ENCODE data around the gene MBD3. TPM values are rescaled to one million over a fixed set of nuclear protein-coding genes. Genes with fewer than 3 reads are reported as not detected.
"Not testable (repeated sequence)": the region's sequence is repeated elsewhere in the genome, so short reads cannot be mapped to it uniquely, and the experiment has no call there.

Gene MBD3
- total RNA-seq, 2 experiments from 2014 or later, result 67.7 to 71.4 TPM

DNA sequence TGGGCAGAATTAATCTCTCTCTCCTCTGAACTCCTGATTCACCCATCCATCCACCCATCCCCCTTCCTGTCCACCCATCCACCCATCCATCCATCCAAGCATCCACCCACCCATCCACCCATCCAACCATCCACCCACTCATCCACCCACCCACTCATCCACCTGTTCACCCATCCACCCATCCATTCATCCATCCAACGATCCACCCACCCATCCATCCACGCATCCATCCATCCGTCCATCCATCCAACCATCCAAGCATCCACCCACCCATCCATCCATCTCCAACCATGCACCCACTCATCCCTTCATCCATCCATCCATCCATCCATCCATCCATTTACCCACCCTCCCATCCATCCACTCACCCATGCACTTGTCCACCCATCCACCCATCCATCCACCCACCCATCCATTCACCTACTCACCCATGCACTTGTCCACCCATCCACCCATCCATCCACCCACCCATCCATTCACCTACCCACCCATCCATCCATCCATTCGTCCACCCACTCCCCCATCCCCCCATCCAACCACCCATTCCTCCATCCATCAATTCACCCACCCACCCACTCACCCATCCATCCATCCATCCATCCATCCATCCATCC lies 43.2 kb downstream of the MBD3 start:
- Mint-ChIP-seq H3K4me1 (ENCODE audit: low read depth) (peaks cover 4% of the 10 kb centered on the region), H3K27ac (no peak overlapping the region), H3K27me3 (peaks cover 22% of the 10 kb centered on the region), H3K36me3 (no peaks in the 10 kb centered on the region), H3K9me3 (no peaks in the 10 kb centered on the region), H3K4me3 (no peak overlapping the region)
- no peak for DNase-seq
- CTCF ChIA-PET, result no interaction called here
- intact Hi-C loops (cut with micrococcal nuclease), result loop anchor here (5.0 kb wide), 2 partner anchors 123 to 218 kb away; no protein-coding TSS in a partner anchor
- POLR2A ChIA-PET, result no interaction called here

DNA sequence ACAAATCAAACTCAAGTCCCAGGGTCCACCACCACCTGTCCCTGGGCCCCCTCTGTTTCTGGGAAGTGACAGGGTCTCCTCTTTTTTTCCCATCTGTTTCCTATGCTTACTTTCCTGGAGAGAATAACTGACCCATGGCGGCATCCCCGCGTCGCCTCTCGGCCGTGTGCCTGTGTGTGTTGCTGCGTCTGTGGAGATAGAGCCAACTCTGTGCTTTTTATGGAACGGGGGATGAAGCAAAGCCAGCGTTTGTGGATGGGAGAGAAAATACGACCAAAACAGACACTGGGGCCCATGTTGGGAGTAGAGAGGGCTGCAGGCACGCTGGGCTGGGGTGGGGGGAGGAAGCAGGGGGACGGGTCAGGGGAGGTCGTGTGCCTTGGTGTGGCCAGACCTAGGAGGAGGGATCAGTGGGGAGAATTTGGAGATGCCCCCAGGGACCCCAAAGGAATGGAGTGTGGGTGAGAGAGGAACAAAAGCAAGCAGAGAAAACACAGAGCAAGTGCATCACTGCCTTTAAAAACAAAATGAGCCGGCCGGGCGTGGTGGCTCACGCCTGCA lies 52.2 kb downstream of the MBD3 start:
- Mint-ChIP-seq H3K4me1 (ENCODE audit: low read depth) (no peaks in the 10 kb centered on the region), H3K27ac (no peak overlapping the region), H3K4me3 (no peak overlapping the region), H3K9me3 (no peaks in the 10 kb centered on the region), H3K36me3 (no peaks in the 10 kb centered on the region), H3K27me3 (peaks cover 24% of the 10 kb centered on the region)
- POLR2A ChIA-PET, result interaction anchor here (0.6 kb wide), 1 partner anchor 27 kb away, joined by 3 read pairs; no protein-coding TSS in a partner anchor
- DNase-seq, result no peak
- CTCF ChIA-PET, result no interaction called here
- intact Hi-C loops (cut with micrococcal nuclease), result no loop called here

DNA sequence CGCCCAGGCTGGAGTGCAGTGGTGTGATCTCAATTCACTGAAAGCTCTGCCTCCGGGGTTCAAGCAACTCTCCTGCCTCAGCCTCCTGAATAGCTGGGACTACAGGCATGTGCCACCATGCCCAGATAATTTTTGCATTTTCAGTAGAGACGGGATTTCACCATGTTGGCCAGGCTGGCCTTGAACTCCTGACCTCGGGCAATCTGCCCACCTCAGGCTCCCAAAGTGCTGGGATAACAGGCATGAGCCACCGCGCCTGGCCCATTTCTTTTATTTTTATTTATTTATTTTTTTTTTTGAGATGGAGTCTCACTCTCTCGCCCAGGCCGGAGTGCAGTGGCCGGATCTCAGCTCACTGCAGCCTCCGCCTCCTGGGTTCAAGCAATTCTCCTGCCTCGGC lies 52.9 kb downstream of the MBD3 start:
- H3K4me1 Mint-ChIP-seq (ENCODE audit: low read depth); CTCF ChIA-PET; H3K4me3 Mint-ChIP-seq; H3K36me3 Mint-ChIP-seq; DNase-seq; H3K9me3 Mint-ChIP-seq; H3K27ac Mint-ChIP-seq; intact Hi-C loops (cut with micrococcal nuclease); POLR2A ChIA-PET: not testable (repeated sequence)
- H3K27me3 Mint-ChIP-seq, result peaks cover 26% of the 10 kb centered on the region

DNA sequence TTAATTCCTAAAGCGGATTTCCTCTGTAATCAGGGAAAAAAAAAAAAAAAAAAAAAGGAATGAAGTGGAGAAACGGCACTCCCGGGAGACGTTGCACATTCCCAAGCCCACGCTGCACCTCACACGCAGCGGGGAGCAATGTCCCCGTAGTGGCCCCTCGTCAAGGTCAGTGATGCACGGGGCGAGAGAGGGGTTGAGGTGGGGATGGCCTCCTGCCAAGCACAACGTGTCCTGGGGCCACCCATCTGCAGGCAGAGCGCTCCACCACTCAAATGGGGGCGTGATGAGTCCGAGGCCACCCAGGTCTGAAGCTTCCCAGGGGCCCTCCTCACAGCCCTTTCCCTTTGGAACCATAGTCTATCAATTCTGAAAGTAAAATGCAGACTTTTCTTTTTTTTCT lies 53.7 kb downstream of the MBD3 start:
- CTCF ChIA-PET, result no interaction called here
- no peak overlapping the region for H3K4me3 Mint-ChIP-seq
- intact Hi-C loops (cut with micrococcal nuclease), result no loop called here
- no peak for DNase-seq
- POLR2A ChIA-PET, result no interaction called here
- H3K9me3 Mint-ChIP-seq, result no peaks in the 10 kb centered on the region
- no peaks in the 10 kb centered on the region for H3K36me3 Mint-ChIP-seq
- H3K4me1 Mint-ChIP-seq (ENCODE audit: low read depth), result no peaks in the 10 kb centered on the region
- H3K27me3 Mint-ChIP-seq, result peaks cover 25% of the 10 kb centered on the region
- H3K27ac Mint-ChIP-seq, result no peak overlapping the region

DNA sequence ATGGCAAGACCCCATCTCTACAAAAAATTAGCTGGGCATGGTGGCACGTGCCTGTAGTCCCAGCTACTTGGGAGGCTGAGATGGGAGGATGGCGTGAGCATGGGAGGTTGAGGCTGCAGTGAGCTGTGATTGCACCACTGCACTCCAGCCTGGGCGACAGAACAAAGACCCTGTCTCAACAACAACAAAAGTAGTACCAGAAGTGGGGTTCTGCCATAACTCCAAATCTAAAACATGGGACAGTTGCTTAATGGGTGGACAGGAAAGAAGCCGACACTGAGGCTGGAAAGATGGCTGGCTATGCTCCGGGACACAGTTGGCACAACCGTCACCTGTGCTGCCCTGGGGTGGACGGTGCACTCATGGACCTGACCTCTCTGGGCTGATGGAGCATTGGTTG lies 57.0 kb downstream of the MBD3 start:
- CTCF ChIA-PET; DNase-seq; intact Hi-C loops (cut with micrococcal nuclease); H3K4me1 Mint-ChIP-seq (ENCODE audit: low read depth); H3K9me3 Mint-ChIP-seq; H3K4me3 Mint-ChIP-seq; POLR2A ChIA-PET; H3K36me3 Mint-ChIP-seq; H3K27ac Mint-ChIP-seq: not testable (repeated sequence)
- peaks cover 19% of the 10 kb centered on the region for H3K27me3 Mint-ChIP-seq

DNA sequence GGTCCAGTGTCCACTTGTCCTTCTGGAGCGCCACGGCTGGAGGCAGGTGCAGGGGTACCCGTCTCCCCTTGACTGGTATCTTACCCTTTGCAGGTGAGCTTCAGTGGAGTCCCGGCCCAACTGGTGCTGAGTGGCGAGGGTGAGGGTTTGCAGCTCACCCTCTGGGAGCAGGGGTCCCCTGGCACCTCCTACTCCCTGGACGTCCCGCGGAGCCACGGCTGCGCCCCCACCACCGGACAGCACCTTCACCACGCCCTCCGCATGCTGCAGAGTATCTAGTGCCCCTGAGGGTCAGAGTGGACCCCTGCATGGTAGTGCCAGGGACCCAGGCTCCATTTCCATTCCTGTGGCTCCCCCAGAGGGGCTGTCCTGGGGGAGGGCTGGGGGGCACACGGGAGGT lies 57.7 kb downstream of the MBD3 start:
- H3K9me3 Mint-ChIP-seq, result no peaks in the 10 kb centered on the region
- no peak overlapping the region for H3K4me3 Mint-ChIP-seq
- DNase-seq, result no peak
- ChIA-PET POLR2A (no interaction called here), CTCF (no interaction called here)
- intact Hi-C loops (cut with micrococcal nuclease), result no loop called here
- H3K36me3 Mint-ChIP-seq, result no peaks in the 10 kb centered on the region
- H3K27me3 Mint-ChIP-seq, result peaks cover 16% of the 10 kb centered on the region
- no peak overlapping the region for H3K27ac Mint-ChIP-seq
- no peaks in the 10 kb centered on the region for H3K4me1 Mint-ChIP-seq (ENCODE audit: low read depth)

DNA sequence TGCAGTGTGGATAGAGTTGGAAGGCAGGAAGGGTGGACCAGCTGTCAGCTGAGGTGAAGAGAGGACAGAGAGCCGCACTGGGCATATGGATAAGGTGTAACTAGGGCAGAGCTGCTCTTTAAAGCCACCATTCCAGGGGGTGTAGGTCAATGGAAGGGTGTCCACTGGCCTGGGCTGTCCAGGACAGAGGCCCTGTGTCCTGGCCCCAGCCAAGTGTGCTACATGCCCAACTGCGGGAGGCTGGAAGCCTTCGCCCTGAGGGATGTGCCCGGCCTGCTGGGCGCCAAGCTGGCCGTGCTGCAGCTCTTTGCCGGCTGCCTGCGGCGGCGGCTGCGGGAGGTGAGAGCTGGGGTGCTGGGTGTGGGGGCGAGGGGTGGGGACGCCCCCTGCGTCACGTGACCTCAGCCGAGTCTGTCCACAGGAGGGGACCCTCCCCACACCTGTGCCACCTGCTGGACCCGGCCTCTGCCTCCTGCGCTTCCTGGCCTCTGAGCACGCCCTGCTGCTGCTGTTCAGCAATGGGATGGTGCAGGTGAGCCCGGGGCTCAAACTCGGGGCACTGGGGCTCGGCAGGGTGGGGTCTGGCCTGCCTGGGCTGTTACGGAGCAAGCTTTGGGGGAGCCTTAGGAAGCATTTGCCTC lies 59.0 kb downstream of the MBD3 start:
- DNase-seq, result no peak
- Mint-ChIP-seq H3K27me3 (peaks cover 17% of the 10 kb centered on the region), H3K9me3 (no peaks in the 10 kb centered on the region), H3K36me3 (no peaks in the 10 kb centered on the region), H3K4me3 (no peak overlapping the region), H3K27ac (no peak overlapping the region), H3K4me1 (ENCODE audit: low read depth) (no peaks in the 10 kb centered on the region)
- intact Hi-C loops (cut with micrococcal nuclease), result no loop called here
- CTCF ChIA-PET, result no interaction called here
- POLR2A ChIA-PET, result no interaction called here

DNA sequence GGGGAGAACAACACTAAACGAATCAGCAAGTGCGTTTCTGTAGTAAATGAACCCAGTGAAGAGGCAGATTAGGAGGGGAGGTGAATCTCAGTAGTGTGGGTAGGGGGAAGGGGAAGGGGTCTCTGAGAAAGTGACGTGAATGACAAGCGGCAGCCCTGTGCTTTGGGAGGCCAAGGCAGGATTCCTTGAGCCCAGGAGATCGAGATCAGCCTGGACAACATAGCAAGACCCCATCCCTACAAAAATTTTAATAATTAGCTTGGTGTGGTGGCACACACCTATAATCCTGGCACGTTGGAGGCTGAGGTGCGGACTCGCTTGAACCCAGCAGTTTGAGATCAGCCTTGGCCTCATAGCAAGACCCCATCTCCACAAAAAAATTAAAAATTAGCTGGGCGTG lies 60.7 kb downstream of the MBD3 start:
- H3K4me3 Mint-ChIP-seq, result no peak overlapping the region
- H3K27me3 Mint-ChIP-seq, result peaks cover 21% of the 10 kb centered on the region
- H3K4me1 Mint-ChIP-seq (ENCODE audit: low read depth), result no peaks in the 10 kb centered on the region
- H3K36me3 Mint-ChIP-seq, result no peaks in the 10 kb centered on the region
- POLR2A ChIA-PET, result no interaction called here
- H3K9me3 Mint-ChIP-seq, result no peaks in the 10 kb centered on the region
- no peak overlapping the region for H3K27ac Mint-ChIP-seq
- CTCF ChIA-PET, result no interaction called here
- intact Hi-C loops (cut with micrococcal nuclease), result no loop called here
- DNase-seq, result no peak

DNA sequence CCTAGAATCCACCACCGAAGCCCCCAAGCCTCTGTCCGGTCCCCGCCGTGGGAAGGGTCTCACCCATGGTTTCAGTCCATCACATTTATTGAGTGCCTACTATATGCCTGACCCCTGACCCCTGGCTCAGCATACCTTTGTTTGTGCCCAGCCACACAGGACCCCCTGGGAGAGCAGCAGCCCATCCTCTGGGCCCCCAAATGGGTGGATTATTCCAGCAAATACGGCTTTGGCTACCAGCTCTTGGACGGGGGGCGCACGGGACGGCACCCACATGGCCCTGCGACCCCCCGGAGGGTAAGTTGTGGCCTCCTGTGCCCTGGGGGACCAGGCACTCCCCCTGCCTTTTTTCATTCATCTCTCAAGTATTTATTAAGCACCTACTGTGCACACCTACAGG lies 61.1 kb downstream of the MBD3 start:
- ChIA-PET CTCF (no interaction called here), POLR2A (no interaction called here)
- H3K27ac Mint-ChIP-seq, result no peak overlapping the region
- H3K36me3 Mint-ChIP-seq, result no peaks in the 10 kb centered on the region
- H3K4me1 Mint-ChIP-seq (ENCODE audit: low read depth), result no peaks in the 10 kb centered on the region
- no peak overlapping the region for H3K4me3 Mint-ChIP-seq
- H3K9me3 Mint-ChIP-seq, result no peaks in the 10 kb centered on the region
- intact Hi-C loops (cut with micrococcal nuclease), result no loop called here
- H3K27me3 Mint-ChIP-seq, result peaks cover 22% of the 10 kb centered on the region
- DNase-seq, result no peak

DNA sequence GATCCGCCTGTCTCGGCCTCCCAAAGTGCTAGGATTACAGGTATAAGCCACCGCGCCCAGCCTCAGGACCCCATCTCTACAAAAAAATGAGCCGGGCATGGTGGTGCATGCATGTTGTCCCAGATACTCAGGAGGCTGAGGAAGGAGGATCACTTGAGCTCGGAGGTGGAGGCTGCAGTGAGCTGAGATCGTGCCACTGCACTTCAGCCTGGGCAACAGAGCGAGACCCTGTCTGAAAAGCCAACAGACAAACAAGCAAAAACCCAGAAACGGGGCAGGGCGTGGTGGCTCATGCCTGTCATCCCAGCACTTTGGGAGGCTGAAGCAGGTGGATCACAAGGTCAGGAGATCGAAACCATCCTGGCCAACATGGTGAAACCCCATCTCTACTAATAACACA lies 61.8 kb downstream of the MBD3 start:
- intact Hi-C loops (cut with micrococcal nuclease); POLR2A ChIA-PET; H3K9me3 Mint-ChIP-seq; H3K4me1 Mint-ChIP-seq (ENCODE audit: low read depth); H3K27ac Mint-ChIP-seq; H3K36me3 Mint-ChIP-seq; CTCF ChIA-PET; DNase-seq; H3K4me3 Mint-ChIP-seq: not testable (repeated sequence)
- H3K27me3 Mint-ChIP-seq, result peaks cover 28% of the 10 kb centered on the region

DNA sequence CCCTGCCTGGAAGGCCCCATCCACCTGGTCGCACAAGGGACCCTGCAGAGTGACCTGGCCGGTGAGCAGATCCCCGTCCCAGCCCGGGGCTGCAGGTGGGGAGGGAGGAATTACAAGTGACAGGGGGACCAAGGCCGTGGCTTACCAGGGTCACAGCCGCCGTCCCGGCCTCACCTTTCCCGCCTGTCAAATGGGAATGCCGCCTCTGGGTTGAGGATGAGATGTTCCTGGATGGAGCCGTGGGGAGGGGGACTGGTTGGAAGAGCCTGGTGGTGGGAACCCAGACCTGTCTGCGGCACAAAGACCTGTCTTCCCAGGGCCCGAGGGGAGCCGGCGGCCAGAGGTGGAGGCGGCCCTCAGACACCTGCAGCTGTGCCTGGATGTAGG lies 63.2 kb downstream of the MBD3 start:
- peaks cover 38% of the 10 kb centered on the region for H3K27me3 Mint-ChIP-seq
- CTCF ChIA-PET, result no interaction called here
- POLR2A ChIA-PET, result no interaction called here
- no peak overlapping the region for H3K4me3 Mint-ChIP-seq
- H3K36me3 Mint-ChIP-seq, result no peaks in the 10 kb centered on the region
- intact Hi-C loops (cut with micrococcal nuclease), result no loop called here
- H3K27ac Mint-ChIP-seq, result no peak overlapping the region
- H3K4me1 Mint-ChIP-seq (ENCODE audit: low read depth), result peaks cover 5% of the 10 kb centered on the region
- H3K9me3 Mint-ChIP-seq, result no peaks in the 10 kb centered on the region
- DNase-seq, result no peak

DNA sequence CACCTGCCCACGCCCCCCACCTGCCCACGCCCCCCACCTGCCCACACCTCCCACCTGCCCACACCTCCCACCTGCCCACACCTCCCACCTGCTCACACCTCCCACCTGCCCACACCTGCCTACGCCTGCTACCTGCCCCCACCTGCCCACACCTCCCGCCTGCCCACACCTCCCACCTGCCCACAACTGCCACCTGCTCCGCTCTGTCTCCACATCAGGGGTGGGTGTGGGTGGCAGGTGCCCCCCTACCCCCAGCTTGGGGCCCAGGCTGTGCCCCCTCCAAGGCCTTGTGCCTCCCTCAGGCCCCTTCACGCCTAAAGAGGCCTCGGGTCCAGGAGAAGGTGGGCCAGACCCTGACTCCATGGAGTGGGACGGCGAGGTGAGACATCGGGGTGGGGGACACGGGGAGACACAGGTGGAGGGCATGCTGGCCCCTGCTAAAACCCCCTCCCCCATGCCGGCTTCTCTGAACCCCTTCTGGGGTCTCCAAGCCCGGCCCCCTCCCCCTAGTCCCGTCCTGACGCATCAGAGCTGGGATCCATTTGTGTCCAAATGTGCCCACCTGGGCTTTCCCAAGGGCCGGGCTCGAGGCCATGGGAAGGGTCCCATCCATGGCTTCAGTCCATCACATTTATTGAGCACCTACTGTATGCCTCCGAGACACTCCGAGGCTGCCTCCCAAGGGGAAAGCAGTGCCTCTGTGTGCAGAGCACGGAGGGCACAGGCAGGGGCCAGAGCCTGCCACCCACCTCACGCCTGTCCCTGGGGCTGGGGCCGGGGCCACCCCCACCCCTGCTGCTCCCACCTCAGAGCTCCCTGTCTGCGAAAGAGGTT lies 63.9 kb downstream of the MBD3 start:
- Mint-ChIP-seq H3K4me1 (ENCODE audit: low read depth) (peaks cover 7% of the 10 kb centered on the region), H3K36me3 (no peaks in the 10 kb centered on the region), H3K27ac (no peak overlapping the region), H3K4me3 (no peak overlapping the region), H3K27me3 (peaks cover 39% of the 10 kb centered on the region), H3K9me3 (no peaks in the 10 kb centered on the region)
- CTCF ChIA-PET, result no interaction called here
- intact Hi-C loops (cut with micrococcal nuclease), result no loop called here
- DNase-seq, result no peak
- POLR2A ChIA-PET, result no interaction called here
